ENCODE results near the gene SPNS1. TPM values are rescaled to one million over a fixed set of nuclear protein-coding genes. Genes with fewer than 3 reads are reported as not detected.

Gene SPNS1
- total RNA-seq, 4 donors from 2014 or later: 17.6 to 25.6 (median 20.2) TPM

DNA sequence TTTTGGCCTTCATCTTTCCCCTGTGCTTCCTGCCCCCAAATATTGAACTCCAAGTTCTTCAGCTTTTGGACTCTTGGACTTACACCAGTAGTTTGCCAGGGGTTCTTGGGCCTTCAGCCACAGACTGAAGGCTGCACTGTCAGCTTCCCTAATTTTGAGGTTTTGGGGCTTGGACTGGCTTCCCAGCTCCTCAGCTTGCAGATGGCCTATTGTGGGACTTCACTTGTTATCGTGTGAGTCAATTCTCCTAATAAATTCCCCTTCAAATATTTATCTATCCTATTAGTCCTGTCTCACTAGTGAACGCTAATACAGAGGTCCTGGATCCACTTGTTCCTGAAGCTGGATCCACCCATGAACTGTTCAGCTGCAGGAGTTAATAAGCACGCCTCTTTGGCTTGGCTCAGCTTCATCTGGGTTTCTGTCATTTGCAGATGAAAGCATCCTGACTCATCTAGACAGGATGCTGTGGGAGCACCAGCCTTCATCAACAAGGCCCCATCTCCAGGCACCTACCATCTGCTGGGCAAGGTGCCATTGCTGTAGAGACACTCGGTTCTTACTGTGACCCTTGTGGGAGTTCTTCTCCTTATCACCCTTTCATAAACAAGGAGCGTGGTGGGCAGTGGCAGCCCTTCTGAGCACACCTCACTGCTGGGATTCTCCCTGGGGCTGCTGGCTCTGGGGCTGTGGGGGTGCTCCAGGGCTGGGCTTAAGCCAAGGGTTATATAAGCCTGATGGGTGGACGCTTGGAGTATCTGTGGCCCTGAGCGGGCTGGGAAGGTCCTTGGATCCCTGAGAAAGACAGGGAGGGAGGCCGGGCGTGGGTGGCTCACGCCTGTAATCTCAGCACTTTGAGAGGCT lies 33.4 kb downstream of the SPNS1 start:
- no peak overlapping the region for H3K4me3 ChIP-seq
- ATAC-seq: no peak
- H3K4me1 ChIP-seq: no peaks in the 10 kb centered on the region
- TF ChIP-seq EP300 (IDR thresholded peaks at IDR 0.05): no peak
- TF ChIP-seq POLR2A (IDR thresholded peaks at IDR 0.05): no peak
- no peak for TF ChIP-seq POLR2AphosphoS5 (IDR thresholded peaks at IDR 0.05)
- H3K9me3 ChIP-seq: no peaks in the 10 kb centered on the region
- H3K27ac ChIP-seq: no peak overlapping the region
- peaks cover 8% of the 10 kb centered on the region for H3K27me3 ChIP-seq
- 47% methylated on average over 3 of the region's 10 CpGs; no CpG with 5 or more reads in 1 of the 2 donors for WGBS, 2 donors (ENCODE audit: low coverage in 1 of 2)
- no peaks in the 10 kb centered on the region for H3K36me3 ChIP-seq

- ATAC-seq: no peak
- peaks cover 8% of the 10 kb centered on the region for H3K27me3 ChIP-seq
- H3K9me3 ChIP-seq: no peaks in the 10 kb centered on the region
- H3K4me3 ChIP-seq: no peak overlapping the region
- no peak for TF ChIP-seq POLR2AphosphoS5 (IDR thresholded peaks at IDR 0.05)
- no peak for TF ChIP-seq POLR2A (IDR thresholded peaks at IDR 0.05)
- TF ChIP-seq, protein P1, sequence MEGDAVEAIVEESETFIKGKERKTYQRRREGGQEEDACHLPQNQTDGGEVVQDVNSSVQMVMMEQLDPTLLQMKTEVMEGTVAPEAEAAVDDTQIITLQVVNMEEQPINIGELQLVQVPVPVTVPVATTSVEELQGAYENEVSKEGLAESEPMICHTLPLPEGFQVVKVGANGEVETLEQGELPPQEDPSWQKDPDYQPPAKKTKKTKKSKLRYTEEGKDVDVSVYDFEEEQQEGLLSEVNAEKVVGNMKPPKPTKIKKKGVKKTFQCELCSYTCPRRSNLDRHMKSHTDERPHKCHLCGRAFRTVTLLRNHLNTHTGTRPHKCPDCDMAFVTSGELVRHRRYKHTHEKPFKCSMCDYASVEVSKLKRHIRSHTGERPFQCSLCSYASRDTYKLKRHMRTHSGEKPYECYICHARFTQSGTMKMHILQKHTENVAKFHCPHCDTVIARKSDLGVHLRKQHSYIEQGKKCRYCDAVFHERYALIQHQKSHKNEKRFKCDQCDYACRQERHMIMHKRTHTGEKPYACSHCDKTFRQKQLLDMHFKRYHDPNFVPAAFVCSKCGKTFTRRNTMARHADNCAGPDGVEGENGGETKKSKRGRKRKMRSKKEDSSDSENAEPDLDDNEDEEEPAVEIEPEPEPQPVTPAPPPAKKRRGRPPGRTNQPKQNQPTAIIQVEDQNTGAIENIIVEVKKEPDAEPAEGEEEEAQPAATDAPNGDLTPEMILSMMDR (IDR thresholded peaks at IDR 0.05): no peak
- TF ChIP-seq EP300 (IDR thresholded peaks at IDR 0.05): no peak
- 68 to 81% methylated on average over 4 to 7 of the region's 14 CpGs for WGBS, 2 donors (ENCODE audit: low coverage in 1 of 2)
- no peaks in the 10 kb centered on the region for H3K4me1 ChIP-seq
- H3K36me3 ChIP-seq: no peaks in the 10 kb centered on the region
- no peak overlapping the region for H3K27ac ChIP-seq
Measured at GRCh38 chr16:29009050-29009837, 34.7 kb downstream of the SPNS1 start.

- no peak for ATAC-seq
- no peaks in the 10 kb centered on the region for H3K36me3 ChIP-seq
- no peaks in the 10 kb centered on the region for H3K4me1 ChIP-seq
- H3K27ac ChIP-seq: no peak overlapping the region
- no peaks in the 10 kb centered on the region for H3K9me3 ChIP-seq
- TF ChIP-seq POLR2A (IDR thresholded peaks at IDR 0.05) (no peak), EP300 (IDR thresholded peaks at IDR 0.05) (no peak), POLR2AphosphoS5 (IDR thresholded peaks at IDR 0.05) (no peak)
- TF ChIP-seq, protein P1 (IDR thresholded peaks at IDR 0.05): no peak
- 83 to 90% methylated on average over 1 to 2 of the region's 2 CpGs for WGBS, 2 donors (ENCODE audit: low coverage in 1 of 2)
- peaks cover 8% of the 10 kb centered on the region for H3K27me3 ChIP-seq
- H3K4me3 ChIP-seq: no peak overlapping the region
Measured at GRCh38 chr16:29009838-29010166, 35.2 kb downstream of the SPNS1 start.

DNA sequence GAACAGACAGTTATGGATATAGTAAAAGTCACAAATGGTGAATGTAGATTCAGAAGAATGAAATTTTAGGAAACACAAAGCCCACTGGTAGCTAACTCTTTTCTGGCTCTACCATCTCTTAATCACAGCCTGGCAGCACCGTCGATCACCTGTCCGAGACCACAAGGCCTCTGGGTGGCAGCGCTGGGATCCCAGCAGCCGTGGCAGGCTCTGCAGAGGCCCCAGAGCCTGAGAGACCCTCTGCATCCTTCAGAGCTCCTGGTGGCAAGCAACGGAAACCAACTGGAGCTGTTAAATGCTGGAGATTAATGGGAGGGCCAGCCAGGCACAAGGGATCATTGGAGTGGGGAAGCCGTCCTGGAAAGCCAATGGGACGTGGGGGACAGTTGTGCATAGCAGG lies 36.5 kb downstream of the SPNS1 start:
- whole genome bisulfite sequencing, 2 donors (ENCODE audit: low coverage in 1 of 2): 29% methylated on average over 5 of the region's 8 CpGs; no CpG with 5 or more reads in 1 of the 2 donors
- Histone ChIP-seq H3K9me3 (no peaks in the 10 kb centered on the region), H3K27ac (no peak overlapping the region), H3K4me3 (no peak overlapping the region), H3K4me1 (no peaks in the 10 kb centered on the region), H3K27me3 (peaks cover 8% of the 10 kb centered on the region), H3K36me3 (no peaks in the 10 kb centered on the region)
- no peak for TF ChIP-seq POLR2AphosphoS5 (IDR thresholded peaks at IDR 0.05)
- TF ChIP-seq POLR2A (IDR thresholded peaks at IDR 0.05): no peak
- no peak for TF ChIP-seq EP300 (IDR thresholded peaks at IDR 0.05)
- TF ChIP-seq, protein P1 (IDR thresholded peaks at IDR 0.05): no peak
- ATAC-seq: no peak

DNA sequence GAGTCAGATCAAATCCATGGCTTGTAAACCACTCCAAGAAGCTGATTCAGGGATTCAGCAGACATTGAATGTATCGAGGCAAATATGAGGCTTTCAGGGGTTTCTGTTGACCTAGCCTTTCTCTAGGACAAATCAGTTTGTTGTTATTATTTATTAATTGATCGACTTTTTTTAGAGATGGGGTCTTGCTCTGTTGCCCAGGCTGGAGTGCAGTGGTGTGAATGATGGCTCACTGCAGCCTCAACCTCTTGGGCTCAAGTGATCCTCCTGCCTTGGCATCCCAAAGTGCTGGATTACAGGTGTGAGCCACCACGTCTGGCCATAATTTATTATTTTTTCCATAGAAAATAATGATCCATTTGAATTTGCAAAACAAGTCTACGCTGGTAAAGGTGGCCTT lies 37.3 kb downstream of the SPNS1 start:
- Histone ChIP-seq H3K4me3 (no peak overlapping the region), H3K9me3 (no peaks in the 10 kb centered on the region), H3K36me3 (no peaks in the 10 kb centered on the region), H3K27ac (no peak overlapping the region), H3K4me1 (no peaks in the 10 kb centered on the region), H3K27me3 (peaks cover 8% of the 10 kb centered on the region)
- TF ChIP-seq EP300 (IDR thresholded peaks at IDR 0.05) (no peak), POLR2AphosphoS5 (IDR thresholded peaks at IDR 0.05) (no peak), POLR2A (IDR thresholded peaks at IDR 0.05) (no peak)
- TF ChIP-seq, protein P1 (IDR thresholded peaks at IDR 0.05): no peak
- no peak for ATAC-seq
- 70 to 85% methylated on average over 3 to 4 of the region's 4 CpGs for WGBS, 2 donors (ENCODE audit: low coverage in 1 of 2)
